Retinal pigment epithelial cell (primary cell): ENCODE measurements around the gene CACNA2D3.
"Not testable (repeated sequence)": the region's sequence is repeated elsewhere in the genome, so short reads cannot be mapped to it uniquely, and the experiment has no call there.

Experiments
- DNase-seq: peaks from one replicate; pipeline ENCODE4 v3.0.0-alpha.2; 2010; ENCODE audit warnings: low read depth
- H3K4me3 ChIP-seq: 2 replicates; pipeline ENCODE4 v1.5.1; 2011; ENCODE audit warnings: mild to moderate bottlenecking, low read length, control low read depth, moderate library complexity
- TF ChIP-seq, protein P1 (sequence below): conservative IDR thresholded peaks from 2 replicates; pipeline ENCODE4 v1.5.1; 2011; ENCODE audit warnings: low read depth, low read length, control low read depth, inconsistent platforms

The CACNA2D3 gene

GRCh38 chr3:54966979-54967378, 844.6 kb downstream of the CACNA2D3 start:
- H3K4me3 ChIP-seq, result no peak overlapping the region
- TF ChIP-seq, protein P1, sequence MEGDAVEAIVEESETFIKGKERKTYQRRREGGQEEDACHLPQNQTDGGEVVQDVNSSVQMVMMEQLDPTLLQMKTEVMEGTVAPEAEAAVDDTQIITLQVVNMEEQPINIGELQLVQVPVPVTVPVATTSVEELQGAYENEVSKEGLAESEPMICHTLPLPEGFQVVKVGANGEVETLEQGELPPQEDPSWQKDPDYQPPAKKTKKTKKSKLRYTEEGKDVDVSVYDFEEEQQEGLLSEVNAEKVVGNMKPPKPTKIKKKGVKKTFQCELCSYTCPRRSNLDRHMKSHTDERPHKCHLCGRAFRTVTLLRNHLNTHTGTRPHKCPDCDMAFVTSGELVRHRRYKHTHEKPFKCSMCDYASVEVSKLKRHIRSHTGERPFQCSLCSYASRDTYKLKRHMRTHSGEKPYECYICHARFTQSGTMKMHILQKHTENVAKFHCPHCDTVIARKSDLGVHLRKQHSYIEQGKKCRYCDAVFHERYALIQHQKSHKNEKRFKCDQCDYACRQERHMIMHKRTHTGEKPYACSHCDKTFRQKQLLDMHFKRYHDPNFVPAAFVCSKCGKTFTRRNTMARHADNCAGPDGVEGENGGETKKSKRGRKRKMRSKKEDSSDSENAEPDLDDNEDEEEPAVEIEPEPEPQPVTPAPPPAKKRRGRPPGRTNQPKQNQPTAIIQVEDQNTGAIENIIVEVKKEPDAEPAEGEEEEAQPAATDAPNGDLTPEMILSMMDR, result no peak
- DNase-seq, result no peak

DNA sequence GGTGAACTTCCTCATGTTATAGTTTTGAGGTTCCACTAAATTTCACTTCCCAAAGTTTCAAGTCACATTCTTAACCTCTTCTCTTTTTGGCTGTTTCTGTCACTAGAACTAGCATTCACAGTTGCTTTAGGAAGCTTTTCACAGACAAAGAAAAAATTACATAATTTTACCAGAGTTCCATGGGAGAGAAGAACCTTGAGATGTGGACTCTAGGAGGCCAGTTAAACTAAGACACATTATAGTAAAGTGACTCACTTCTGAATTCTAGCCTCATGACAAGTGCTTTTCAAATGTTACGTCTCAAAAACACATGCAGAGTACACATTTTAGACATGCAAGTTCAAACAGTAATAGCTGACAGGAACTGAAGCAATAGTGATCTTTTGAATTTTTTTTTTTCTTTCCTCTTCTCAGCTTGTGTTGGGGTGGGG, 845.4 kb downstream of the CACNA2D3 start:
- DNase-seq, result no peak
- TF ChIP-seq, protein P1, result no peak
- H3K4me3 ChIP-seq, result no peak overlapping the region

DNA sequence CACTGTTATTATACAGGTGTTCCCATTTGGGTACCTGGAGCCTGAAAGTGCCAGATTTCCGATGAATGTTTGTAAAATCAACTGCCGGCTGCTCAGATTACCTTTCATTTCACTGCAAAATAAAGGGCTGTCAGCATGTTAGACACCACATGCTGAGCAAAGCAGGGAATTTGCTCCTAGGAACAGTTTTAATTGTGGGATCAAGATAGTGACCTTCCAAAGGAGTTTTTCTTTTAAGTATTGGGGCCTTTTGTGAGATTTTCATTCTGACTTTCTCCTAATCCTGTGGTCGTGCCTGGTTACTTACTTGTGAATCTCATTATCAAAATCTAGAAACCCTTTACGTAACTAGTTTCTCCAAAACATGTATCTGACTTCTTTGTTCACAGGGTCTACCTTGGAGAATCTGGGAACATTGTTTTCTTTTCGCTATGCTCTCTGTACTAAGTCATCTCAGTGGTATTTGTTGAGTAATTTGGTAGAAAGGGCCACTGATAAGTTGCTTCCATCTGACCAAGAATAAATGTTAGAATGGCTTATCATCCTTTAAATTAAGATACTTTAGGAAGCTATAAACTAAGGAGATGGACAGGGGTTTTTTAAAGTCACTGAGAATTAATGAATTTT, 846.3 kb downstream of the CACNA2D3 start:
- no peak for DNase-seq
- TF ChIP-seq, protein P1, result no peak
- no peak overlapping the region for H3K4me3 ChIP-seq

DNA sequence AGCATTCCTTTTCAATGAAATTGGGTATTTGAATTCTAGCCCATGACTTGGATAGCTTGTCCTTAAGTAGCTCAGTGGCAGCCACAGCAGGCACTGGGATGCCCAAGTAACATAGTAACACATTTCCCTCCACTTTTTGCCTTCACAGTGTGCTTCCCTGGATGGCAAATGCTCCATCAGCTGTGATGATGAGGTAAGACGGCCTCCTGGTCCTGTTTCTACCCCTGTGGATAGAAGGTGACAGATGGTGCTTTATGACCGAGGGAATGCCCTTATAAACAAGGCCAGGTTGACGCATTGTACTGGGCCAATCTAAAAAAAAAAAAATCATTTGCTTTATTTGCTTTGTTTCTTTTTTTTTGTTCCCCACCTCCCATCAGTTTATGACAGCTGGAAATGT, 847.3 kb downstream of the CACNA2D3 start:
- no peak overlapping the region for H3K4me3 ChIP-seq
- no peak for DNase-seq
- TF ChIP-seq, protein P1, result no peak

DNA sequence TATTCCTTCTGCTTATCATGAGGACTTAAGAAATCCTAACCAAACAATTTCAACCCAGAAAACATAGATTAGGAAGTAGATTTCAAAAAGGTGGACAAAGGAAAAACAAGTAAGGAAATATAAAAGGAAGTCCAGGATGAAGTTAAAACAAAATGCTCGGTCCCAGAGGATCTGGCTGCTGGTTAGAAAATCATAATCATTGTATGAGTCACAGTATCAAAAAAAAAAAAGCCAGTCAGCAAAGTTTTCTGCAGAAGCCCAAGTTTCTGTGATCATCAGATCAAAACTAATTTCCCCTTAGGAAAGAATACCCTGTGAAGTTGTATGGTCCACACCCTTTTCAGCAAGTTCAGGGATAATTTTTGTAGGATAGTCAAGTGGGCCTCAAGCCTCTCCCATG, 848.5 kb downstream of the CACNA2D3 start:
- no peak for DNase-seq
- H3K4me3 ChIP-seq, result no peak overlapping the region
- TF ChIP-seq, protein P1, result no peak

- H3K4me3 ChIP-seq, result no peak overlapping the region
- TF ChIP-seq, protein P1, result no peak
- DNase-seq, result no peak
Measured at GRCh38 chr3:54977439-54977838, 855.1 kb downstream of the CACNA2D3 start.

DNA sequence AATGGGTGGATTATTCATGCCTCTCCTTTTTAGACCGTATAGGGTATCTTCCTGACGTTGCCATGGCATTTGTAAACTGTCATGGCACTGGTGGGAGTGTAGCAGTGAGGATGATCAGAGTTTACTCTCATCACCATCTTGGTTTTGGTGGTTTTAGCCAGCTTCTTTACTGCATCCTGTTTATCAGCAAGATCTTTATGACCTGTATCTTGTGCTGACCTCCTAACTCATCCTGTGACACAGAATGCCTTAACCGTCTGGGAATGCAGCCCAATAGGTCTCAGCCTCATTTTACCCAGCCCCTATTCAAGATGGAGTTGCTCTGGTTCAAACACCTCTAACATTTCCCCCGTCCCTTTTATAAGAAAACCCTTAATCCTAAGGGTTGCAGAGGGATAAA, 855.6 kb downstream of the CACNA2D3 start:
- H3K4me3 ChIP-seq, DNase-seq: not testable (repeated sequence)

DNA sequence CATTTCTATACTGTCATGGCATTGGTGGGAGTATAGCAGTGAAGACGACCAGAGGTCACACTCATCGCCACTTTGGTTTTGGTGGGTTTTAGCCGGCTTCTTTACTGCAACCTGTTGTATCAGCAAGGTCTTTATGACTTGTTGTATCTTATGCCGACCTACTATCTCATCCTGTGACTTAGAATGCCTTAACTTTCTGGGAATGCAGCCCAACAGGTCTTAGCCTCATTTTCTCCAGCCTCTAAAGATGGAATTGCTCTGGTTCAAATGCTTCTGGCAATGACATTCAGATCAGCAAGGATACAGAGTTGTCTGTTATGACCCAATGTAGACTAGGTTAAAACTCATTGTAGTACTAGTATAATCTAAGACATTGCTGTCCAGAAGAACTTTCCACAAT, 860.5 kb downstream of the CACNA2D3 start:
- DNase-seq, result no peak
- TF ChIP-seq, protein P1, result no peak
- H3K4me3 ChIP-seq, result no peak overlapping the region
